Prostate gland (tissue), 2 donors: ENCODE data around the gene HMOX2. TPM values are rescaled to one million over a fixed set of nuclear protein-coding genes. Genes with fewer than 3 reads are reported as not detected.

Source experiments
- DNase-seq: peaks from one replicate; pipeline ENCODE4 v3.0.0-alpha.2; 2019; ENCODE audit warnings: low spot score
- H3K27ac ChIP-seq, 2 donors: fragments of 200-600 bp; sonication (generic); 2 replicates each; pipeline ENCODE4 v1.5.1; 2017 to 2019
- H3K27me3 ChIP-seq: fragments of 200-600 bp; sonication (generic); replicated peaks from 2 replicates; pipeline ENCODE4 v1.5.1; 2019; ENCODE audit not compliant: insufficient read depth
- H3K36me3 ChIP-seq, 2 donors: fragments of 200-600 bp; sonication (generic); 1 replicate in 1 of 2; 2 replicates in 1 of 2; pipeline versions ENCODE4 v1.5.1 to v1.8.1; 2017 to 2019
- H3K4me1 ChIP-seq: fragments of 200-600 bp; sonication (generic); replicated peaks from 2 replicates; pipeline ENCODE4 v1.5.1; 2019
- H3K4me3 ChIP-seq, 2 donors: fragments of 200-600 bp; sonication (generic); 2 replicates each; pipeline ENCODE4 v1.5.1; 2017 to 2019
- H3K9me3 ChIP-seq: fragments of 200-600 bp; sonication (generic); 2 replicates; pipeline ENCODE4 v1.5.1; 2017
- CTCF ChIP-seq, 4 experiments: fragments of 200-600 bp in 2 of 4; fragments of 450-650 bp in 2 of 4; sonication (generic) in 2 of 4; IDR thresholded peaks; 1 replicate in 3 of 4; 2 replicates in 1 of 4; pipeline ENCODE4 v1.5.1; 2016 to 2019; ENCODE audit warnings: antibody characterized with exemption in 4 of 4, mild to moderate bottlenecking in 2 of 4, moderate library complexity in 2 of 4
- POLR2A ChIP-seq: fragments of 450-650 bp; IDR thresholded peaks from one replicate; pipeline ENCODE4 v1.6.1; 2016; ENCODE audit warnings: antibody characterized with exemption, mild to moderate bottlenecking
- POLR2AphosphoS5 ChIP-seq: sonication (generic); formaldehyde crosslinking; IDR thresholded peaks from one replicate; pipeline ENCODE4 v1.6.1; 2017; ENCODE audit warnings: antibody characterized with exemption
- WGBS: methylation state at CpG from one replicate; pipeline ENCODE4 v1.1.5; 2018; 5-methylcytosine and 5-hydroxymethylcytosine counted together
- intact Hi-C: fragments of 100-400 bp; cut with DNase I; formaldehyde crosslinking; loops from one replicate; pipeline ENCODE4 v1.14.2; 2022
- total RNA-seq, 2 donors: library from RNA; depleted of rRNA; stranded (reverse); fragments of >200 nt; gene quantifications; one replicate each; pipeline ENCODE4 v1.1.0, GENCODE V29; 2016

The HMOX2 gene
- total RNA-seq, 2 donors from 2014 or later = 39.9 to 70.8 TPM

DNA sequence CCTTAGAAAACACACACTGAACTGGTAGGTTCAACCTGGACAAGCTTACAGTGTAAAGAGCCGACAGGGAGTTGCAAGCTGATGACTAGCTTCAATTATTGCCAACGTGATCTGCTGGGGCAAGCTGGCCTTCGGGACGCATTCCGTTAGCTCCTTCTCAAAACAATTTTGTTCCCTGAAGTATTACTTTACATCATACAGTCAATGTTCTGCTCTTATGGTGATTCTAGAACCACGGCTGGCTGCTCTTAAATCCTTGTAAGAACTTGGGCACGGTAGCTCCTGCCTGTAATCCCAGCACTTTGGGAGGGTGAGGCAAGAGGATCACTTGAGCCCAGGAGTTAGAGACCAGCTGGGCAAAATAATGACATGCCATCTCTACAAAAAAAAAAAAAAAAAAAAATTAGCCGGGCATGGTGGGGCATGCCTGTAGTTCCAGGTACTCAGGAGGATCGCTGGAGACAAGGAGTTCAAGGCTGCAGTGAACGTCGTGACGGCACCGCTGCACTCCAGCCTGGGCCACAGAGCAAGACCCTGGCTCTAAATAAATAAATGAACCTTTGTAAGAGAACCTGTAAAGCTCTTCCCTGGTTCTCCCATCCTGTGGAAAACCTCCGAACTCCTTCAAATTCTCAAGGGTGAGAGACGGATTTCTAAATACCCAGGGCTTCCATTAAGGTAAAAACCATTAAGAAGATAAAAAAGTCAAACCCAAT, 60.4 kb downstream of the HMOX2 start:
- TF ChIP-seq CTCF (IDR thresholded peaks at IDR 0.05) = no peak
- TF ChIP-seq POLR2A = no peak
- no peak for TF ChIP-seq POLR2AphosphoS5
- intact Hi-C loops = no loop called here
- H3K4me1 ChIP-seq = no peaks in the 10 kb centered on the region
- no peaks in the 10 kb centered on the region for H3K36me3 ChIP-seq
- no peaks in the 10 kb centered on the region for H3K9me3 ChIP-seq
- H3K27me3 ChIP-seq = no peaks in the 10 kb centered on the region
- DNase-seq = no peak
- H3K4me3 ChIP-seq = no peak overlapping the region
- WGBS = 89% methylated on average over 15 of the region's 15 CpGs
- no peak overlapping the region for H3K27ac ChIP-seq

GRCh38 chr16:4537376-4538343, 61.5 kb downstream of the HMOX2 start:
- H3K27ac ChIP-seq = peak overlapping the region; percentile 86
- 7% methylated on average over 63 of the region's 75 CpGs for WGBS
- H3K4me1 ChIP-seq = no peaks in the 10 kb centered on the region
- H3K27me3 ChIP-seq = no peaks in the 10 kb centered on the region
- TF ChIP-seq POLR2AphosphoS5 (no peak), POLR2A (no peak), CTCF (IDR thresholded peaks at IDR 0.05) (no peak)
- DNase-seq = peak; percentile 14
- no peaks in the 10 kb centered on the region for H3K9me3 ChIP-seq
- no peaks in the 10 kb centered on the region for H3K36me3 ChIP-seq
- peak overlapping the region; percentile 74 to 83 for H3K4me3 ChIP-seq
- intact Hi-C loops = no loop called here

DNA sequence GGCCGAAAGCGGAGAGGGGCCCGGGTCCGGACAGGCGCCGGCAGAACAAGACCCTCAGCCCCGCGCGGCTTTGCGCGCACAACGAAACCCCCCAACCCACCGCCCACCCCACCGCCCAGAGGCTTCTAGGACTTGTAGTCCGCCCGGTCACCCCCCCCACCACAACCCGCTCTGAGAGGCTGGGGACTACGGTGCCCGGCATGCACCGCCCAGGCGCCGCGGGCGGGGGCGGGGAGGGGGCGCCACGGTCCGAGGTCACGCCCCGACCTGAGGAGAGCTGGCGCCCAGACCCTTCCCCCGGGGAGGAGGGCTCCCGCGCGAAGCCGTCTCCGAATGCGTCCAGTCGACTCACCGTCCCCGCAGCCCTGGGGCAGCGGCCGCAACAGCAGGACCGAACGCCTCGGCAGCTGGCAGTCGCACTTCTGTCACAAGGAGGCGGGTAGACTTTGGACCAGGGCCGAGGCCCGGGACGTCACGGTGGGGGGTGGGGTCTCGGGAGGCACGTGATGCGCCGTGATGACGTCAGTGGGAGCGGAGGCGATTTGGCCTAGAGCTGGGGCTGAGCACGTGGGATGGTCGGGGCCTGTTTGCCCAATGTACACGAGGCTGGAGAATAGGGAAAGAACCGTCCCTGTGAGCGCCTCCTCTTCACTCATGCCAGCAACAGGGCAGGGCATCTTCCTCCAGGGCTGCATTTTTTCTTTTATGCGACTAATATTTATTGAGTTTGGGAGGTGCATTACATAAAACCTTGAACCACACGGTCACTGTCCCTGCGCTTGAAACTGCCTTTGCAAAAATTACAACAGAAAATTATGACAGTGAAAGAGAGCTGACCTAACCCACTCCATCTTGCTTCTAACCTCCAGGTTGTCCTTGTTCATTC, 62.4 kb downstream of the HMOX2 start, which contains the start of gene CDIP1:
TSS of gene CDIP1 (minus strand) at position 424 of the 886 bp plus-strand sequence. CDS start 24,643 bp downstream, outside the sequence.
- 7% methylated on average over 26 of the region's 67 CpGs for WGBS
- Histone ChIP-seq H3K36me3 (no peaks in the 10 kb centered on the region), H3K27me3 (no peaks in the 10 kb centered on the region), H3K27ac (peak within 1 kb of the TSS; percentile 86), H3K4me3 (peak within 1 kb of the TSS; percentile 74 to 83), H3K4me1 (no peaks in the 10 kb centered on the region), H3K9me3 (no peaks in the 10 kb centered on the region)
- peak; percentile 96 for DNase-seq
- intact Hi-C loops = no loop called here
- TF ChIP-seq CTCF (IDR thresholded peaks at IDR 0.05) (peak in 3 of 4 experiments; percentile 20 to 48 (median 46)), POLR2A (peak; percentile 94), POLR2AphosphoS5 (peak; percentile 96)

DNA sequence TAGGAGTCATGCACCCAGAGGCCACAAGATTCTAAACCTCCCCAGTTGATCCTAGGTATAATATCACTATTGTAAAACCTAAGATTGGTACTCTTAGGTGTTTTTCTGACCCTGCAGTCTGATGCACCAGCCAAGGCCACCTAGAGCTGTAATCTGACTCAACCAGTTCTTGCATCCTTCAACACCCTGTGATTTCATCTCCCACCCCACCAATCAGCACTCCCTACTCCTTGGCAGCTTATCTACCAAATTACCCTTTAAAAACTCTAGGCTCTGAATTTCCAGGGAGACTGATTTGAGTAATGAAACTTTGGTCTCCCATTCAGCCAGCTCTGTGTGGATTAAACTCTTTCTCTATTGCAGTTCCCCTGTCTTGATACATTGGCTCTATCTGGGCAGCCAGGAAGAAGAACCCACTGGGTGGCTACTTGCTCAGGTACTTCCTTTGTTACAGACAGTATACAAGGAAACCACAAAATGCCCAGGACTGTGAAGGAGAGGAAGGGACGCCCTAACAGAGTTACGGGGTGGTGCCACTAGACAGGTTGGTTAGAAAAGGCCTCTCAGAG, 63.6 kb downstream of the HMOX2 start:
- WGBS = 94% methylated on average over 2 of the region's 2 CpGs
- intact Hi-C loops = no loop called here
- Histone ChIP-seq H3K9me3 (no peaks in the 10 kb centered on the region), H3K4me1 (no peaks in the 10 kb centered on the region), H3K36me3 (no peaks in the 10 kb centered on the region), H3K4me3 (no peak overlapping the region), H3K27me3 (no peaks in the 10 kb centered on the region), H3K27ac (no peak overlapping the region)
- no peak for DNase-seq
- no peak for TF ChIP-seq POLR2AphosphoS5
- TF ChIP-seq CTCF (IDR thresholded peaks at IDR 0.05) = no peak
- TF ChIP-seq POLR2A = no peak
